Measurements from ENCODE around the gene VASP.

VASP gene

GRCh38 chr19:45506989-45507871 is at the start of gene VASP:
TSS of gene VASP (plus strand) at chr19:45507479. CDS start at chr19:45507772, 293 bp downstream.
- peak; percentile 93 for DNase-seq

- DNase-seq: no peak
Measured at GRCh38 chr19:45457776-45458175, 49.5 kb upstream of the VASP start.

GRCh38 chr19:45460807-45461347 is 46.4 kb upstream of the VASP start:
- no peak for DNase-seq

- DNase-seq: no peak
Measured at GRCh38 chr19:45462174-45462573, 45.1 kb upstream of the VASP start.

- no peak for DNase-seq
Measured at GRCh38 chr19:45463241-45463640, 44.0 kb upstream of the VASP start.

- no peak for DNase-seq
Measured at GRCh38 chr19:45464274-45464673, 43.0 kb upstream of the VASP start.

- no peak for DNase-seq
Measured at GRCh38 chr19:45464852-45465441, 42.3 kb upstream of the VASP start.

- no peak for DNase-seq
Measured at GRCh38 chr19:45467115-45467455, 40.2 kb upstream of the VASP start.

GRCh38 chr19:45467456-45468158 is 39.7 kb upstream of the VASP start, which contains the start of gene FOSB:
TSS of gene FOSB (plus strand) at chr19:45467996. CDS start at chr19:45468587, 591 bp downstream.
- peak; percentile 96 for DNase-seq

GRCh38 chr19:45468159-45468651 is 39.1 kb upstream of the VASP start:
- DNase-seq: peak; percentile 23

GRCh38 chr19:45468803-45469131 is 38.5 kb upstream of the VASP start:
- DNase-seq: no peak

- DNase-seq: peak; percentile 97
Measured at GRCh38 chr19:45469132-45469944, 37.9 kb upstream of the VASP start.

- DNase-seq: no peak
Measured at GRCh38 chr19:45469945-45470761, 37.1 kb upstream of the VASP start.

GRCh38 chr19:45470762-45471081 is 36.6 kb upstream of the VASP start:
- no peak for DNase-seq

GRCh38 chr19:45471111-45471930 is 36.0 kb upstream of the VASP start:
- DNase-seq: no peak

GRCh38 chr19:45471931-45472562 is 35.2 kb upstream of the VASP start:
- DNase-seq: no peak

GRCh38 chr19:45472563-45473366 is 34.5 kb upstream of the VASP start:
- no peak for DNase-seq

- no peak for DNase-seq
Measured at GRCh38 chr19:45473367-45473681, 34.0 kb upstream of the VASP start.
